ENCODE data around the gene IRAK2.

Gene IRAK2

GRCh38 chr3:10242182-10243065 lies 77.7 kb downstream of the IRAK2 start:
- Histone ChIP-seq H3F3A (ENCODE audit: low read depth) (no peaks in the 10 kb centered on the region), H4K20me1 (ENCODE audit: insufficient read depth, low read length, poor library complexity, severe bottlenecking) (no peaks in the 10 kb centered on the region), H3K9ac (ENCODE audit: low read depth, low read length, poor library complexity, severe bottlenecking) (peak overlapping the region; percentile 31), H3K4me3 (ENCODE audit: low read length, poor library complexity, severe bottlenecking) (peak overlapping the region; percentile 22), H3K79me2 (ENCODE audit: insufficient read depth, low read length) (no peaks in the 10 kb centered on the region), H3K27me3 (ENCODE audit: insufficient read depth, low read length, poor library complexity, severe bottlenecking) (no peaks in the 10 kb centered on the region), H3K4me1 (ENCODE audit: insufficient read depth, low read length, poor library complexity, severe bottlenecking) (peaks cover 18% of the 10 kb centered on the region), H2AFZ (ENCODE audit: low read length) (peak overlapping the region; percentile 65), H3K36me3 (ENCODE audit: insufficient read depth, low read length) (no peaks in the 10 kb centered on the region), H3K4me2 (ENCODE audit: low read depth, low read length, poor library complexity, severe bottlenecking) (peak overlapping the region; percentile 52), H3K9me2 (replicated peaks; ENCODE audit: low read depth, low read length) (no peaks in the 10 kb centered on the region), H3K9me3 (ENCODE audit: insufficient read depth, low read depth, low read length) (no peaks in the 10 kb centered on the region)
- no peak for TF ChIP-seq EZH2phosphoT487 (IDR thresholded peaks at IDR 0.05; ENCODE audit: borderline replicate concordance)

- Histone ChIP-seq H3K4me3 (ENCODE audit: low read length, poor library complexity, severe bottlenecking) (no peak overlapping the region), H3K9me3 (ENCODE audit: insufficient read depth, low read depth, low read length) (no peaks in the 10 kb centered on the region), H4K20me1 (ENCODE audit: insufficient read depth, low read length, poor library complexity, severe bottlenecking) (peaks cover 3% of the 10 kb centered on the region), H3K4me2 (ENCODE audit: low read depth, low read length, poor library complexity, severe bottlenecking) (no peak overlapping the region), H2AFZ (ENCODE audit: low read length) (no peak overlapping the region), H3K9me2 (replicated peaks; ENCODE audit: low read depth, low read length) (no peaks in the 10 kb centered on the region), H3K36me3 (ENCODE audit: insufficient read depth, low read length) (no peaks in the 10 kb centered on the region), H3F3A (ENCODE audit: low read depth) (no peaks in the 10 kb centered on the region), H3K4me1 (ENCODE audit: insufficient read depth, low read length, poor library complexity, severe bottlenecking) (peaks cover 20% of the 10 kb centered on the region), H3K9ac (ENCODE audit: low read depth, low read length, poor library complexity, severe bottlenecking) (no peak overlapping the region), H3K79me2 (ENCODE audit: insufficient read depth, low read length) (peaks cover 7% of the 10 kb centered on the region), H3K27me3 (ENCODE audit: insufficient read depth, low read length, poor library complexity, severe bottlenecking) (no peaks in the 10 kb centered on the region)
- TF ChIP-seq EZH2phosphoT487 (IDR thresholded peaks at IDR 0.05; ENCODE audit: borderline replicate concordance) = no peak
- TF ChIP-seq CTCF (conservative IDR thresholded peaks at IDR 0.05; ENCODE audit: low read length) = no peak
These were observed 79.3 kb downstream of the IRAK2 start for GRCh38 chr3:10244009-10244408.

- H3K4me2 ChIP-seq (ENCODE audit: low read depth, low read length, poor library complexity, severe bottlenecking) = no peak overlapping the region
- H3K9ac ChIP-seq (ENCODE audit: low read depth, low read length, poor library complexity, severe bottlenecking) = no peak overlapping the region
- H4K20me1 ChIP-seq (ENCODE audit: insufficient read depth, low read length, poor library complexity, severe bottlenecking) = peaks cover 14% of the 10 kb centered on the region
- H3K79me2 ChIP-seq (ENCODE audit: insufficient read depth, low read length) = peaks cover 19% of the 10 kb centered on the region
- no peaks in the 10 kb centered on the region for H3K36me3 ChIP-seq (ENCODE audit: insufficient read depth, low read length)
- H3K4me1 ChIP-seq (ENCODE audit: insufficient read depth, low read length, poor library complexity, severe bottlenecking) = peaks cover 30% of the 10 kb centered on the region
- TF ChIP-seq EZH2phosphoT487 (IDR thresholded peaks at IDR 0.05; ENCODE audit: borderline replicate concordance) = no peak
- no peak for TF ChIP-seq CTCF (conservative IDR thresholded peaks at IDR 0.05; ENCODE audit: low read length)
- no peaks in the 10 kb centered on the region for H3K9me2 ChIP-seq (replicated peaks; ENCODE audit: low read depth, low read length)
- H3K9me3 ChIP-seq (ENCODE audit: insufficient read depth, low read depth, low read length) = no peaks in the 10 kb centered on the region
- no peak overlapping the region for H2AFZ ChIP-seq (ENCODE audit: low read length)
- no peaks in the 10 kb centered on the region for H3F3A ChIP-seq (ENCODE audit: low read depth)
- H3K27me3 ChIP-seq (ENCODE audit: insufficient read depth, low read length, poor library complexity, severe bottlenecking) = no peaks in the 10 kb centered on the region
- no peak overlapping the region for H3K4me3 ChIP-seq (ENCODE audit: low read length, poor library complexity, severe bottlenecking)
These were observed 80.5 kb downstream of the IRAK2 start for GRCh38 chr3:10245081-10245712.
